Osteoblast (primary cell): ENCODE data around the gene ZNF519. TPM values are rescaled to one million over a fixed set of nuclear protein-coding genes. Genes with fewer than 3 reads are reported as not detected.
A peak's percentile ranks its signal among the peaks of the same experiment; 100 is the strongest.

Source experiments
- DNase-seq: peaks from one replicate; pipeline ENCODE4 v3.0.0; 2011; ENCODE audit warnings: low spot score, mixed read lengths; ENCODE audit not compliant: insufficient read length; ENCODE audit errors: missing footprints
- H2AFZ ChIP-seq: 2 replicates; pipeline ENCODE4 v1.6.0; 2011; ENCODE audit warnings: mild to moderate bottlenecking, low read length
- H3K27ac ChIP-seq: 2 replicates; pipeline ENCODE4 v1.5.1; 2011; ENCODE audit warnings: mild to moderate bottlenecking, low read depth, low read length, moderate library complexity
- H3K27me3 ChIP-seq: 2 replicates; pipeline ENCODE4 v1.6.0; 2012; ENCODE audit warnings: mild to moderate bottlenecking, control low read depth, inconsistent platforms, low read length, moderate library complexity; ENCODE audit not compliant: insufficient read depth
- H3K36me3 ChIP-seq: 2 replicates; pipeline ENCODE4 v1.5.1; 2011; ENCODE audit warnings: mild to moderate bottlenecking, low read length, control low read depth, moderate library complexity; ENCODE audit not compliant: insufficient read depth
- H3K4me1 ChIP-seq: 2 replicates; pipeline ENCODE4 v1.5.1; 2011; ENCODE audit warnings: mild to moderate bottlenecking, low read length, control low read depth, moderate library complexity; ENCODE audit not compliant: insufficient read depth
- H3K4me2 ChIP-seq: 2 replicates; pipeline ENCODE4 v1.6.0; 2011; ENCODE audit warnings: mild to moderate bottlenecking, low read length; ENCODE audit not compliant: insufficient read depth
- H3K4me3 ChIP-seq: fragments of 200-600 bp; sonication (generic); 3 replicates; pipeline ENCODE4 v1.5.1; 2012; ENCODE audit warnings: mild to moderate bottlenecking, low read length, inconsistent platforms; ENCODE audit not compliant: insufficient read depth
- H3K79me2 ChIP-seq: 2 replicates; pipeline ENCODE4 v1.6.0; 2012; ENCODE audit warnings: mild to moderate bottlenecking, low read length, control low read depth, inconsistent platforms; ENCODE audit not compliant: insufficient read depth
- H3K9me3 ChIP-seq: 2 replicates; pipeline ENCODE4 v1.5.1; 2011; ENCODE audit warnings: low read depth, low read length, control low read depth
- H4K20me1 ChIP-seq: 2 replicates; pipeline ENCODE4 v1.6.0; 2012; ENCODE audit warnings: mild to moderate bottlenecking, low read length, control low read depth; ENCODE audit not compliant: insufficient read depth
- CTCF ChIP-seq: IDR thresholded peaks from 2 replicates; pipeline ENCODE4 v1.5.1; 2011; ENCODE audit warnings: mild to moderate bottlenecking, low read depth, low read length, moderate library complexity; ENCODE audit errors: extremely low read depth
- total RNA-seq: library from RNA; depleted of rRNA; stranded (reverse); fragments of >200 nt; gene quantifications from 2 replicates; pipeline ENCODE4 v1.2.3, GENCODE V29; 2012

ZNF519 gene
- total RNA-seq, 1 donor = 5.4 TPM

DNA sequence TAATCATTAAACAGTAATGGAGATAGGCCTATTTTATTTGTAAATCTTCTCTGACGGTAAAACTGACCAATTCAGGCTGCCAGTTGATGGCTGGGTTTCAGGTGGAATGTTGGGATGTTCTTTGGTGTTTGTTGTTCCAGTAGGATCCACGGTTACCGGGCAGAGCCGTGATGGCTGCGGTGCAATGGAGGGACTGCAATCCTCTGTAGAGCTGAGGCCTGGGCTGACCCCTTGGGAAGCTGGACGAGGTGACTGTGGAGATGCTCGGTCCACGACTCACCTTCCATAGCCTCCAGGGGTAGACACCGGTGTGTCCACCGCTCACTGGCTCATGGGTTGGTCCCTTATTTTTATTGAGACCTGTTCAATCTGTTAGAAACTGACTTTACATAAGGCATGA, 42.5 kb downstream of the ZNF519 start:
- no peaks in the 10 kb centered on the region for H3K79me2 ChIP-seq
- H3K4me1 ChIP-seq = no peaks in the 10 kb centered on the region
- no peak overlapping the region for H3K4me2 ChIP-seq
- no peak overlapping the region for H3K27ac ChIP-seq
- no peak overlapping the region for H3K4me3 ChIP-seq
- no peaks in the 10 kb centered on the region for H3K36me3 ChIP-seq
- no peaks in the 10 kb centered on the region for H3K27me3 ChIP-seq
- no peaks in the 10 kb centered on the region for H3K9me3 ChIP-seq
- no peak for TF ChIP-seq CTCF
- DNase-seq = no peak
- H4K20me1 ChIP-seq = no peaks in the 10 kb centered on the region
- H2AFZ ChIP-seq = peak overlapping the region; percentile 42

DNA sequence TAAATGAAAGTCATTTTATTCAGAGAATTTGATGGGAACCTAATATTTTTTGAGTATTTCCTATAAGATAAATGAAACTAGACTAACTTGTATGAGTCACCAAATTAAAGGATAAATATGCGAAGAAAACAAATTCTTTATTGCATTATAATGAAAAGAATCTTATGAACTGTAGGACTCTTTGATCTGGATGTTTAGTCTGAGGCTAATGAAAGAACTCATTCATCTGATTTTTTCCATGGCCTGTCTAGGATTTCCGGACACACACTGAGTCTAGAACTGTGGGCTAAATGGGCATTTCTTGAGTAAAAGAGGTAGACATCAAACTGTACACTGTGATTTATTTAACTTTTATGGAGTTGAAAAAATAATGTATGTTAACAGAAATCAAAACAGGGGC, 43.0 kb downstream of the ZNF519 start:
- H3K4me1 ChIP-seq = no peaks in the 10 kb centered on the region
- H3K27ac ChIP-seq = no peak overlapping the region
- no peak overlapping the region for H3K4me2 ChIP-seq
- H3K4me3 ChIP-seq = no peak overlapping the region
- no peak overlapping the region for H2AFZ ChIP-seq
- H4K20me1 ChIP-seq = no peaks in the 10 kb centered on the region
- no peak for TF ChIP-seq CTCF
- no peaks in the 10 kb centered on the region for H3K9me3 ChIP-seq
- no peaks in the 10 kb centered on the region for H3K36me3 ChIP-seq
- no peaks in the 10 kb centered on the region for H3K79me2 ChIP-seq
- H3K27me3 ChIP-seq = no peaks in the 10 kb centered on the region
- peak; percentile 31 for DNase-seq

DNA sequence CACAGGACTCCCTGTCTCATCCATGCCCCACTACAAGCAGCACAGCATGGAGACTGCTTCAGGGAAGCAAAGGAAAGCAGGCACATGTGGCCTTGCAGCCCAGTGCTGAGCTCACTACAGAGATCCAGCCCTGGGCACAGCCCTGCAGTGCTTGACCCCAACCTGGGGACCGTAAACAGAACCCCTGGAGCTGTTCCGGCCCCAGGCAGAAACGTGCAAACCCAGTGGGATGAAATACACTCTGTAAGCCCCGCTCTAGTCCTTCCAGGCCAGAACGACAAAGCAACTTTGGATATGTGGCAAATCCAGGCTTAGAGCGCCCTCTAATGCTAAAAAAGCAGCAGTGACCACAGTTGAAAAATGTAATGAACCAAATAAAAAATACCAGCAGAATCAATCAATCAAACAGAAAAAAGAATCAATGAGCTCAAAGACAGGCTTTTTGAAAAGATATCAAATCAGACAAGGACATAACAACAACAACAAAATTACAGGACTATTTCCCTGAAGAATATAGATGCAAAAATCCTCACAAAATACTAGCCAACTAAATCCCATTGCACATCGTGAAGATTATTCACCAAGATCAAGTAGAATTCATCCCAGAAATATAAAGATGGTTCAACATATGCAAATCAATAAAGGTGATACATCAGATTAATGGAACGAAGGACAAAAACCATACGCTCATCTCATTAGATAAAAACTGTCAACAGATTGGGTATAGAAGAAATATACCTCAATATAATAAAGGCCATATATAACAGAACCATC, 45.6 kb downstream of the ZNF519 start:
- no peak overlapping the region for H3K27ac ChIP-seq
- no peaks in the 10 kb centered on the region for H3K9me3 ChIP-seq
- H3K79me2 ChIP-seq = no peaks in the 10 kb centered on the region
- peak; percentile 78 for TF ChIP-seq CTCF
- no peaks in the 10 kb centered on the region for H4K20me1 ChIP-seq
- no peak overlapping the region for H3K4me3 ChIP-seq
- peak overlapping the region; percentile 12 for H3K4me2 ChIP-seq
- H3K4me1 ChIP-seq = no peaks in the 10 kb centered on the region
- no peaks in the 10 kb centered on the region for H3K36me3 ChIP-seq
- H3K27me3 ChIP-seq = no peaks in the 10 kb centered on the region
- peak overlapping the region; percentile 62 for H2AFZ ChIP-seq
- DNase-seq = peak; percentile 63

DNA sequence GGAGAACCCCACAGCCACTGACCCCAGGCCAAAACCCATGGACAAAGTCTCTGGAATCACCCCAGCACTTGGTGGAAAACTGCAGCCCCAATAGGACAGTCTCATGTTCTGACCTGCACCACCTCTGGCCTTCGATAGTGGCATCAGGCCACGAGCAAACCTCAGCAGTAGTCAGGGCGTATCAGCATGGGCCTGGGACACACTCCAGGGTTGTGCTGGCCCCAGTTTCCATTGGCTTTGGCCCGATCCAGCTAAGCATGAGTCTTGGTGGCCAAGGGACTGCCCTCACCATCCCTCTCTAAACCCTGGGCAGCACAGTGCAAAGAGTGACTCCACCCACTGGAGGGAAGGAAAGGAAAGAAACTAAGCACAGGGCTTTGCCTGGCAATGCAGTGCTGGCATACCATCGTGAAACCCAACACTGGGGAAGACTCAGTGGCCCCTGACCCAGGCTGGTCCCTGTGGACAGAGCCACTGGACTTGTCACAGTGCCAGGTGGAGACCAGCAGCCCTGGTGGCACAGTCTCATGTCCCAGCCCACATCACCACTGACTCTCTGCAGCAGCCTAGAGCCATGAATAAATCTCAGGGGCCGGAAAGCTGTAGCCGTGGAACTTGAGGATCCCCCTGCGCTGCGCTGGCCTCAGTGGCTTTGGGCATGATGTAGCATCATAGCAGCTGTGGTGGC, 46.3 kb downstream of the ZNF519 start:
- no peaks in the 10 kb centered on the region for H3K36me3 ChIP-seq
- H3K4me1 ChIP-seq = no peaks in the 10 kb centered on the region
- H3K9me3 ChIP-seq = no peaks in the 10 kb centered on the region
- H3K27me3 ChIP-seq = no peaks in the 10 kb centered on the region
- no peaks in the 10 kb centered on the region for H3K79me2 ChIP-seq
- no peak overlapping the region for H3K27ac ChIP-seq
- no peak for TF ChIP-seq CTCF
- H3K4me2 ChIP-seq = peak overlapping the region; percentile 12
- H4K20me1 ChIP-seq = no peaks in the 10 kb centered on the region
- DNase-seq = no peak
- peak overlapping the region; percentile 62 for H2AFZ ChIP-seq
- H3K4me3 ChIP-seq = no peak overlapping the region
